ENCODE data around the gene SPTBN4. TPM values are rescaled to one million over a fixed set of nuclear protein-coding genes. Genes with fewer than 3 reads are reported as not detected.

SPTBN4 gene
- total and polyA plus RNA-seq, 10 of the 15 experiments (the other 5 are each of a cell fraction or from before 2014, with no cell fraction given) = 0.04 to 1.1 (median 0.34) TPM; not detected in 1

DNA sequence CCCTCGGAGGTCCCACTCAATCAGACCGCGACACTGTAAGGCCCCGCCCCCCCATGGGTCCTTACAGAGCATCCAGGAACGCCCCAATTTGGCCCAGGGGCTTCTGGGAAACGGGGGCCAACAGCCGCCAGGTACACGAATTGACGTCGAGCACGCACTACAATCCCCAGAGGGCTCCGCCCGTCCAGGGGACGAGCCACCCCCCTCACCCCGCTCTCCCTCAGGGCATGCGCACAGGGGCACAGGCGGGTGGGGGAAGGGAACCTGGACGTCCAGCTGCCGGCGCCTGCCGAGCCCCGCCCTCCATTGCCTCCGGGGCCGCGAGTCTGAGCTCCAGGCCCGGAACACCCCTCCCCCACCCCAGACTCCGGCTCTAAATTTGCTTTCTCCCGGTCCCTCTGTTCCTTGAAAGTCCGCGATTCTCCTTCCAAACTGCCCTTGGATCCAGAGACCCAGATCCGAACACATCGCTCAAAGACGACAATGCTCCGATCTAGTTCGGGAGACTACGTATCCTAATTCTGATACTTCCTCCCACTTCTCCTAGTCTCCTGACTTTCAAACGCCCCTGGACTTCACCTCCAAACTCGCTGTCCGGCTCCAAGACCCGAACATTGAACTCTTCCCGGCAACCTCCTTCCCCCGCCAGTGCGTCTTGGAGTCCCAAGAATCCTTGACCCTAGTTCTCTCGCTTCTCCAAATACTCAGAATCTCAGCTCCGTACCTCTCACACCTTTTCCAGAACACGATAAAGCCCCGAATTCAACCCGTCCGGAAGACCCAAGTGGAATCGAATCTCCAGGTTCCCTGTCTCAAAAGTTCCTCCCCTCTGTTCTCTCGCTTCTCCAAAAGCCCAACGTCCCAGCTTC lies 23.4 kb upstream of the SPTBN4 start:
- peak overlapping the region; percentile 94 for H3K27ac ChIP-seq (ENCODE audit: control insufficient read depth, insufficient read depth)
- ATAC-seq (peak; percentile 84), FAIRE-seq (peak; percentile 98), DNase-seq (ENCODE audit: low read depth, low spot score) (peak; percentile 98)
- in situ Hi-C loops (cut with MboI) (no loop called here), intact Hi-C loops (cut with micrococcal nuclease; ENCODE audit: unreplicated experiment) (no loop called here)
- no peaks in the 10 kb centered on the region for H3K27me3 ChIP-seq (replicated peaks in 1 of 2; ENCODE audit: control insufficient read depth in 2 of 2, insufficient read depth in 2 of 2, low read length in 1 of 2)
- peaks cover 5% of the 10 kb centered on the region for H3K4me1 ChIP-seq (ENCODE audit: control insufficient read depth, insufficient read depth, low read length)
- POLR2A ChIA-PET = interaction anchor here (0.5 to 4.7 kb wide), 25 partner anchors 9 to 498 kb away, joined by 3 to 55 read pairs (median 4); partner anchors contain the start of genes BLVRB, C19orf47, PLD3 and SERTAD1
- H3K79me2 ChIP-seq (ENCODE audit: control insufficient read depth, insufficient read depth, low read length) = peaks cover 28% of the 10 kb centered on the region
- 1% methylated on average over 50 of the region's 52 CpGs for WGBS (ENCODE audit: insufficient coverage, insufficient replicate concordance, low lambda C conversion rate, missing lambda C conversion rate)
- TSS peak; percentile 80 for BruUV-seq (replicated peaks)
- CTCF ChIA-PET = interaction anchor here (1.0 to 4.6 kb wide), 10 partner anchors 9 to 304 kb away, joined by 3 to 40 read pairs (median 7); partner anchors contain the start of genes BLVRB and SERTAD1
- H2AFZ ChIP-seq (ENCODE audit: control insufficient read depth, low read depth, low read length) = peak overlapping the region; percentile 55
- RAD21 ChIA-PET (ENCODE audit: unreplicated experiment) = interaction anchor here (0.7 to 3.3 kb wide), 14 partner anchors 9 to 335 kb away, joined by 3 to 35 read pairs (median 8); partner anchors contain the start of genes AKT2, BLVRB, C19orf47 and PLD3
- SMC1A ChIA-PET (ENCODE audit: uncharacterized antibody, unreplicated experiment) = interaction anchor here (0.8 to 4.2 kb wide), 11 partner anchors 10 to 170 kb away, joined by 3 to 35 read pairs (median 6); partner anchors contain the start of gene SERTAD1
- H4K20me1 ChIP-seq (ENCODE audit: control insufficient read depth, insufficient read depth) = no peaks in the 10 kb centered on the region
- peak overlapping the region; percentile 31 for H3K4me2 ChIP-seq (ENCODE audit: control insufficient read depth, insufficient read depth)
- peak overlapping the region; percentile 91 for H3K4me3 ChIP-seq
- peak overlapping the region; percentile 96 for H3K9ac ChIP-seq (ENCODE audit: control insufficient read depth, insufficient read depth, low read length)
- no peaks in the 10 kb centered on the region for H3K9me3 ChIP-seq (replicated peaks; ENCODE audit: control insufficient read depth, insufficient read depth, low read length)
- peaks cover 8 to 15% of the 10 kb centered on the region in 2 experiments; a peak in 3 of 4 replicates for H3K36me3 ChIP-seq (ENCODE audit: control insufficient read depth in 2 of 2, insufficient read depth in 2 of 2, low read length in 1 of 2)
- TF ChIP-seq SUZ12 (IDR thresholded peaks at IDR 0.05; ENCODE audit: unreplicated experiment) = no peak
- no peak for TF ChIP-seq EED (IDR thresholded peaks at IDR 0.05; ENCODE audit: low read depth)
- TF ChIP-seq CBX3 (IDR thresholded peaks at IDR 0.05; ENCODE audit: borderline replicate concordance, low read depth) = no peak
- peak; percentile 84 for TF ChIP-seq SP1 (IDR thresholded peaks at IDR 0.05; ENCODE audit: low read depth, low read length)
- TF ChIP-seq NFXL1 (IDR thresholded peaks at IDR 0.05; ENCODE audit: borderline replicate concordance) = no peak
- TF ChIP-seq ZNF24 (IDR thresholded peaks at IDR 0.05) = no peak
- no peak for TF ChIP-seq ETV6 (conservative IDR thresholded peaks at IDR 0.05 in 1 of 2, IDR thresholded peaks at IDR 0.05 in 1 of 2; ENCODE audit: borderline replicate concordance in 1 of 2, low read depth in 1 of 2)
- no peak for TF ChIP-seq KLF5 (IDR thresholded peaks at IDR 0.05; ENCODE audit: partially characterized antibody)
- no peak for TF ChIP-seq HDAC2 (IDR thresholded peaks at IDR 0.05)
- no peak for TF ChIP-seq PAX8 (IDR thresholded peaks at IDR 0.05)
- TF ChIP-seq, protein P1, sequence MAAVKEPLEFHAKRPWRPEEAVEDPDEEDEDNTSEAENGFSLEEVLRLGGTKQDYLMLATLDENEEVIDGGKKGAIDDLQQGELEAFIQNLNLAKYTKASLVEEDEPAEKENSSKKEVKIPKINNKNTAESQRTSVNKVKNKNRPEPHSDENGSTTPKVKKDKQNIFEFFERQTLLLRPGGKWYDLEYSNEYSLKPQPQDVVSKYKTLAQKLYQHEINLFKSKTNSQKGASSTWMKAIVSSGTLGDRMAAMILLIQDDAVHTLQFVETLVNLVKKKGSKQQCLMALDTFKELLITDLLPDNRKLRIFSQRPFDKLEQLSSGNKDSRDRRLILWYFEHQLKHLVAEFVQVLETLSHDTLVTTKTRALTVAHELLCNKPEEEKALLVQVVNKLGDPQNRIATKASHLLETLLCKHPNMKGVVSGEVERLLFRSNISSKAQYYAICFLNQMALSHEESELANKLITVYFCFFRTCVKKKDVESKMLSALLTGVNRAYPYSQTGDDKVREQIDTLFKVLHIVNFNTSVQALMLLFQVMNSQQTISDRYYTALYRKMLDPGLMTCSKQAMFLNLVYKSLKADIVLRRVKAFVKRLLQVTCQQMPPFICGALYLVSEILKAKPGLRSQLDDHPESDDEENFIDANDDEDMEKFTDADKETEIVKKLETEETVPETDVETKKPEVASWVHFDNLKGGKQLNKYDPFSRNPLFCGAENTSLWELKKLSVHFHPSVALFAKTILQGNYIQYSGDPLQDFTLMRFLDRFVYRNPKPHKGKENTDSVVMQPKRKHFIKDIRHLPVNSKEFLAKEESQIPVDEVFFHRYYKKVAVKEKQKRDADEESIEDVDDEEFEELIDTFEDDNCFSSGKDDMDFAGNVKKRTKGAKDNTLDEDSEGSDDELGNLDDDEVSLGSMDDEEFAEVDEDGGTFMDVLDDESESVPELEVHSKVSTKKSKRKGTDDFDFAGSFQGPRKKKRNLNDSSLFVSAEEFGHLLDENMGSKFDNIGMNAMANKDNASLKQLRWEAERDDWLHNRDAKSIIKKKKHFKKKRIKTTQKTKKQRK (IDR thresholded peaks at IDR 0.05; ENCODE audit: low read depth, low read length) = no peak
- TF ChIP-seq, protein P2, sequence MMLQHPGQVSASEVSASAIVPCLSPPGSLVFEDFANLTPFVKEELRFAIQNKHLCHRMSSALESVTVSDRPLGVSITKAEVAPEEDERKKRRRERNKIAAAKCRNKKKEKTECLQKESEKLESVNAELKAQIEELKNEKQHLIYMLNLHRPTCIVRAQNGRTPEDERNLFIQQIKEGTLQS (IDR thresholded peaks at IDR 0.05; ENCODE audit: borderline replicate concordance, extremely low read depth, low read depth, low read length) = no peak
- TF ChIP-seq YY1 (IDR thresholded peaks at IDR 0.05; ENCODE audit: low read depth, low read length) = peak; percentile 75
- TF ChIP-seq NR2C1 (IDR thresholded peaks at IDR 0.05) = peak; percentile 77
- TF ChIP-seq, protein P3, sequence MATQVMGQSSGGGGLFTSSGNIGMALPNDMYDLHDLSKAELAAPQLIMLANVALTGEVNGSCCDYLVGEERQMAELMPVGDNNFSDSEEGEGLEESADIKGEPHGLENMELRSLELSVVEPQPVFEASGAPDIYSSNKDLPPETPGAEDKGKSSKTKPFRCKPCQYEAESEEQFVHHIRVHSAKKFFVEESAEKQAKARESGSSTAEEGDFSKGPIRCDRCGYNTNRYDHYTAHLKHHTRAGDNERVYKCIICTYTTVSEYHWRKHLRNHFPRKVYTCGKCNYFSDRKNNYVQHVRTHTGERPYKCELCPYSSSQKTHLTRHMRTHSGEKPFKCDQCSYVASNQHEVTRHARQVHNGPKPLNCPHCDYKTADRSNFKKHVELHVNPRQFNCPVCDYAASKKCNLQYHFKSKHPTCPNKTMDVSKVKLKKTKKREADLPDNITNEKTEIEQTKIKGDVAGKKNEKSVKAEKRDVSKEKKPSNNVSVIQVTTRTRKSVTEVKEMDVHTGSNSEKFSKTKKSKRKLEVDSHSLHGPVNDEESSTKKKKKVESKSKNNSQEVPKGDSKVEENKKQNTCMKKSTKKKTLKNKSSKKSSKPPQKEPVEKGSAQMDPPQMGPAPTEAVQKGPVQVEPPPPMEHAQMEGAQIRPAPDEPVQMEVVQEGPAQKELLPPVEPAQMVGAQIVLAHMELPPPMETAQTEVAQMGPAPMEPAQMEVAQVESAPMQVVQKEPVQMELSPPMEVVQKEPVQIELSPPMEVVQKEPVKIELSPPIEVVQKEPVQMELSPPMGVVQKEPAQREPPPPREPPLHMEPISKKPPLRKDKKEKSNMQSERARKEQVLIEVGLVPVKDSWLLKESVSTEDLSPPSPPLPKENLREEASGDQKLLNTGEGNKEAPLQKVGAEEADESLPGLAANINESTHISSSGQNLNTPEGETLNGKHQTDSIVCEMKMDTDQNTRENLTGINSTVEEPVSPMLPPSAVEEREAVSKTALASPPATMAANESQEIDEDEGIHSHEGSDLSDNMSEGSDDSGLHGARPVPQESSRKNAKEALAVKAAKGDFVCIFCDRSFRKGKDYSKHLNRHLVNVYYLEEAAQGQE (IDR thresholded peaks at IDR 0.05; ENCODE audit: low read depth, low read length) = no peak
- TF ChIP-seq BRCA1 (IDR thresholded peaks at IDR 0.05; ENCODE audit: low read depth, low read length) = no peak
